Stimulated activated CD4-positive, alpha-beta T cell treated with anti-CD3 and anti-CD28 coated beads, Interleukin-4, amount 100 ng/mL, for 24 hours (primary cell): ENCODE measurements around the gene UGT2B11.
"Not testable (repeated sequence)": the region's sequence is repeated elsewhere in the genome, so short reads cannot be mapped to it uniquely, and the experiment has no call there.

Source experiments
- DNase-seq: peaks from one replicate; pipeline ENCODE4 v3.0.0-alpha.2; 2020

Gene UGT2B11

GRCh38 chr4:69167300-69167699 lies 47.2 kb downstream of the UGT2B11 start:
- no peak for DNase-seq

- not testable (repeated sequence) for DNase-seq
Observed at GRCh38 chr4:69166376-69166775, 48.2 kb downstream of the UGT2B11 start.

GRCh38 chr4:69165707-69166106 lies 48.8 kb downstream of the UGT2B11 start:
- not testable (repeated sequence) for DNase-seq

GRCh38 chr4:69156913-69157312 lies 57.6 kb downstream of the UGT2B11 start:
- no peak for DNase-seq

GRCh38 chr4:69154021-69154420 lies 60.5 kb downstream of the UGT2B11 start:
- no peak for DNase-seq
